GM12878 (cell line): Measurements from ENCODE around the gene SDK2. TPM values are rescaled to one million over a fixed set of nuclear protein-coding genes. Genes with fewer than 3 reads are reported as not detected.

Experiments used
- ATAC-seq: fragments of 200-7000 bp; cut with Tn5 transposase; 3 replicates; pipeline ENCODE4 v1.9.1; 2020; ENCODE audit warnings: mild to moderate bottlenecking, moderate library complexity
- BruUV-seq: library from RNA; stranded (reverse); fragments of 400-500 nt; replicated peaks from 2 replicates; lab custom pipeline; 2021; lab: Mats Ljungman, UMichigan
- CTCF ChIA-PET: fragments of 300-600 bp; sonication (Branson Sonifier 250); formaldehyde crosslinking; extraction: SDS; loops from one replicate; lab custom pipeline; 2021; ENCODE audit warnings: inconsistent platforms; lab: Yijun Ruan, JAX
- POLR2A ChIA-PET: fragments of 350-600 bp; formaldehyde crosslinking; extraction: SDS; loops from one replicate; lab custom pipeline; 2021; ENCODE audit warnings: inconsistent platforms; lab: Charles Lee
- RAD21 ChIA-PET: fragments of 300-600 bp; sonication (Branson Sonifier 250); formaldehyde crosslinking; loops from one replicate; lab custom pipeline; 2023; ENCODE audit warnings: antibody characterized with exemption; ENCODE audit not compliant: unreplicated experiment; lab: Charles Lee
- SMC1A ChIA-PET: fragments of 300-600 bp; sonication (Branson Sonifier 250); formaldehyde crosslinking; loops from one replicate; lab custom pipeline; 2023; ENCODE audit not compliant: unreplicated experiment, uncharacterized antibody; lab: Charles Lee
- DNase-seq: peaks from one replicate; pipeline ENCODE4 v3.0.0-alpha.2; 2011; ENCODE audit warnings: low read depth, low spot score
- FAIRE-seq: peaks from 3 replicates; lab custom pipeline; 2011; peaks lifted over from hg19 to GRCh38; lab: Jason Lieb, UNC
- H2AFZ ChIP-seq: 2 replicates; pipeline ENCODE4 v1.6.0; 2011; ENCODE audit warnings: low read depth, low read length, control low read depth; ENCODE audit not compliant: control insufficient read depth
- H3K27ac ChIP-seq: 2 replicates; pipeline ENCODE4 v1.5.1; 2011; ENCODE audit warnings: control low read depth; ENCODE audit not compliant: control insufficient read depth, insufficient read depth
- H3K27me3 ChIP-seq, 2 experiments: replicated peaks in 1 of 2; 2 replicates each; pipeline versions ENCODE4 v1.6.0 to v1.6.1; 2011; ENCODE audit warnings: low read length in 1 of 2; ENCODE audit not compliant: control insufficient read depth in 2 of 2, insufficient read depth in 2 of 2
- H3K36me3 ChIP-seq, 2 experiments: 2 replicates each; pipeline ENCODE4 v1.5.1; 2011; ENCODE audit warnings: low read length in 1 of 2; ENCODE audit not compliant: control insufficient read depth in 2 of 2, insufficient read depth in 2 of 2
- H3K4me1 ChIP-seq: 2 replicates; pipeline ENCODE4 v1.6.1; 2011; ENCODE audit warnings: mild to moderate bottlenecking, low read length, moderate library complexity, mixed read lengths; ENCODE audit not compliant: control insufficient read depth, insufficient read depth
- H3K4me2 ChIP-seq: 2 replicates; pipeline ENCODE4 v1.6.0; 2011; ENCODE audit warnings: control low read depth; ENCODE audit not compliant: control insufficient read depth, insufficient read depth
- H3K4me3 ChIP-seq: fragments of 200-600 bp; sonication (generic); 2 replicates; pipeline ENCODE4 v1.5.1; 2016
- H3K79me2 ChIP-seq: 2 replicates; pipeline ENCODE4 v1.6.0; 2011; ENCODE audit warnings: low read length; ENCODE audit not compliant: control insufficient read depth, insufficient read depth
- H3K9ac ChIP-seq: 2 replicates; pipeline ENCODE4 v1.8.0; 2011; ENCODE audit warnings: low read length, control low read depth, mixed read lengths; ENCODE audit not compliant: control insufficient read depth, insufficient read depth
- H3K9me3 ChIP-seq: replicated peaks from 3 replicates; pipeline ENCODE4 v1.5.1; 2011; ENCODE audit warnings: mild to moderate bottlenecking, low read length; ENCODE audit not compliant: control insufficient read depth, insufficient read depth
- H4K20me1 ChIP-seq: 2 replicates; pipeline ENCODE4 v1.6.0; 2011; ENCODE audit not compliant: control insufficient read depth, insufficient read depth
- BHLHE40 ChIP-seq, 2 experiments: fragments of 450-650 bp in 1 of 2; IDR thresholded peaks; 2 replicates each; pipeline ENCODE4 v1.6.1; 2011 to 2017; ENCODE audit warnings: low read depth in 2 of 2, borderline replicate concordance in 1 of 2, improper control_type of control experiment in 1 of 2, low read length in 1 of 2, mild to moderate bottlenecking in 1 of 2
- CBFB ChIP-seq: IDR thresholded peaks from 2 replicates; pipeline ENCODE4 v1.6.1; 2016; ENCODE audit warnings: antibody characterized with exemption, low read depth
- EP300 ChIP-seq, 2 experiments: fragments of 150-350 bp in 1 of 2; IDR thresholded peaks; 2 replicates each; pipeline ENCODE4 v1.6.1; 2011 to 2012; ENCODE audit warnings: low read depth in 2 of 2, low read length in 2 of 2, borderline replicate concordance in 1 of 2, improper control_type of control experiment in 1 of 2, inconsistent platforms in 1 of 2; ENCODE audit not compliant: control insufficient read depth in 1 of 2
- EZH2 ChIP-seq: IDR thresholded peaks from 2 replicates; pipeline ENCODE4 v1.6.1; 2012; ENCODE audit warnings: low read depth, mild to moderate bottlenecking, control low read depth, inconsistent platforms, low read length, borderline replicate concordance; ENCODE audit not compliant: control insufficient read depth
- IRF3 ChIP-seq: fragments of 450-650 bp; IDR thresholded peaks from 2 replicates; pipeline ENCODE4 v1.6.1; 2014; ENCODE audit warnings: mild to moderate bottlenecking
- IRF5 ChIP-seq: fragments of 450-650 bp; IDR thresholded peaks from 2 replicates; pipeline ENCODE4 v1.6.1; 2017; ENCODE audit warnings: borderline replicate concordance
- RELB ChIP-seq: fragments of 450-650 bp; IDR thresholded peaks from 2 replicates; pipeline ENCODE4 v1.6.1; 2017; ENCODE audit warnings: low read depth, mild to moderate bottlenecking, moderate library complexity
- SREBF1 ChIP-seq: IDR thresholded peaks from 2 replicates; pipeline ENCODE4 v1.6.1; 2012; ENCODE audit warnings: mild to moderate bottlenecking, low read length
- WGBS: methylation state at CpG from one replicate; pipeline ENCODE4 v1.1.6; 2016; ENCODE audit warnings: low lambda C conversion rate; ENCODE audit not compliant: insufficient replicate concordance, insufficient coverage; ENCODE audit errors: missing lambda C conversion rate; 5-methylcytosine and 5-hydroxymethylcytosine counted together
- in situ Hi-C: fragments of 300-500 bp; cut with MboI; formaldehyde crosslinking; loops from 9 replicates; pipeline ENCODE4 v1.14.3; 2018; ENCODE audit warnings: mixed read lengths
- intact Hi-C: fragments of 100-400 bp; cut with micrococcal nuclease; formaldehyde crosslinking; loops from one replicate; pipeline ENCODE4 v1.14.2; 2022; ENCODE audit not compliant: unreplicated experiment
- polyA plus RNA-seq, 11 experiments: library from polyadenylated mRNA; depleted of rRNA in 4 of 11; unstranded in 6 of 11; stranded (reverse) in 5 of 11; fragments of >200 nt; fragmentation: Nextera tagmentation in 4 of 11; fragmentation: Illumina TruSeq in 1 of 11; extraction: Ambion mirVana in 4 of 11; extraction: Trizol in 1 of 11; gene quantifications; 1 replicate in 1 of 11; 2 replicates in 10 of 11; pipeline versions ENCODE4 v1.2.1 to v1.2.3, GENCODE V29; 2011 to 2016; ENCODE audit warnings: inconsistent platforms in 2 of 11, missing spikeins in 2 of 11, low read depth in 1 of 11
- total RNA-seq, 4 experiments: library from RNA; depleted of rRNA in 3 of 4; stranded (reverse); fragments of >200 nt in 3 of 4; fragmentation: Illumina TruSeq in 1 of 4; extraction: Trizol in 1 of 4; gene quantifications; 2 replicates each; pipeline versions ENCODE4 v1.2.1 to v1.2.3, GENCODE V29; 2013 to 2021

Gene SDK2
- total and polyA plus RNA-seq, 10 of the 15 experiments (the other 5 are each of a cell fraction or from before 2014, with no cell fraction given): 0.03 to 0.08 (median 0.03) TPM; not detected in 7

GRCh38 chr17:73667181-73667959, 23.1 kb upstream of the SDK2 start:
- H3K27me3 ChIP-seq: no peaks in the 10 kb centered on the region; a peak in 1 of 4 replicates
- H4K20me1 ChIP-seq: no peaks in the 10 kb centered on the region
- H3K36me3 ChIP-seq: no peaks in the 10 kb centered on the region
- H3K79me2 ChIP-seq: no peaks in the 10 kb centered on the region
- no peaks in the 10 kb centered on the region for H3K4me1 ChIP-seq
- TF ChIP-seq SREBF1: no peak
- TF ChIP-seq EZH2: no peak
- no peak for TF ChIP-seq EP300 (IDR thresholded peaks at IDR 0.05; ENCODE audit: borderline replicate concordance in 1 of 2, control insufficient read depth in 1 of 2, low read depth in 2 of 2, low read length in 2 of 2)
- TF ChIP-seq RELB: no peak
- TF ChIP-seq CBFB: no peak
- no peak for TF ChIP-seq IRF5
- no peak for TF ChIP-seq IRF3
- no peak for TF ChIP-seq BHLHE40 (IDR thresholded peaks at IDR 0.05; ENCODE audit: borderline replicate concordance in 1 of 2, low read depth in 2 of 2, low read length in 1 of 2)
- H3K27ac ChIP-seq: no peak overlapping the region
- intact Hi-C loops (no loop called here), in situ Hi-C loops (no loop called here)
- DNase-seq: no peak
- POLR2A ChIA-PET: no interaction called here
- RAD21 ChIA-PET: no interaction called here
- CTCF ChIA-PET: no interaction called here
- no peak overlapping the region for H3K4me2 ChIP-seq
- BruUV-seq: no TSS peak
- H3K9me3 ChIP-seq: no peaks in the 10 kb centered on the region; the same call in 2 of the 3 replicates
- FAIRE-seq: no peak
- 28% methylated on average over 9 of the region's 9 CpGs for WGBS
- no peak overlapping the region for H3K4me3 ChIP-seq
- H2AFZ ChIP-seq: no peak overlapping the region
- SMC1A ChIA-PET: no interaction called here
- ATAC-seq: no peak
- H3K9ac ChIP-seq: no peak overlapping the region
